Spleen (tissue), 11 donors: Measurements from ENCODE around the gene EAF1. TPM values are rescaled to one million over a fixed set of nuclear protein-coding genes. Genes with fewer than 3 reads are reported as not detected.

Source experiments
- DNase-seq: peaks from one replicate; pipeline ENCODE4 v3.0.0-alpha.2; 2020
- H3K27ac ChIP-seq, 8 donors: fragments of 200-600 bp; sonication (generic) in 7 of 8; 1 replicate in 4 of 8; 2 replicates in 4 of 8; pipeline versions ENCODE4 v1.5.0 to v1.8.0; 2016 to 2021; ENCODE audit warnings: inconsistent platforms in 4 of 8, mild to moderate bottlenecking in 4 of 8, moderate library complexity in 1 of 8
- H3K27me3 ChIP-seq, 7 donors: fragments of 200-600 bp; sonication (generic) in 6 of 7; replicated peaks in 1 of 7; 1 replicate in 4 of 7; 2 replicates in 3 of 7; pipeline versions ENCODE4 v1.5.0 to v1.8.0; 2016 to 2021; ENCODE audit warnings: inconsistent platforms in 3 of 7, mild to moderate bottlenecking in 1 of 7
- H3K36me3 ChIP-seq, 6 donors: fragments of 200-600 bp; sonication (generic) in 5 of 6; 1 replicate in 4 of 6; 2 replicates in 2 of 6; pipeline versions ENCODE4 v1.5.0 to v1.8.0; 2016 to 2021; ENCODE audit warnings: inconsistent platforms in 2 of 6
- H3K4me1 ChIP-seq, 6 donors: fragments of 200-600 bp; sonication (generic) in 5 of 6; 1 replicate in 3 of 6; 2 replicates in 3 of 6; pipeline versions ENCODE4 v1.5.0 to v1.8.0; 2016 to 2021; ENCODE audit warnings: inconsistent platforms in 3 of 6
- H3K4me3 ChIP-seq, 8 donors: fragments of 200-600 bp; sonication (generic) in 7 of 8; 1 replicate in 4 of 8; 2 replicates in 4 of 8; pipeline versions ENCODE4 v1.5.0 to v1.8.0; 2016 to 2021; ENCODE audit warnings: inconsistent platforms in 4 of 8, mild to moderate bottlenecking in 4 of 8, moderate library complexity in 2 of 8
- H3K9me3 ChIP-seq, 8 donors: fragments of 200-600 bp; sonication (generic) in 7 of 8; 1 replicate in 4 of 8; 2 replicates in 4 of 8; pipeline versions ENCODE4 v1.5.0 to v1.8.0; 2016 to 2021; ENCODE audit warnings: inconsistent platforms in 4 of 8
- CTCF ChIP-seq, 11 experiments: fragments of 200-600 bp in 7 of 11; fragments of 450-650 bp in 4 of 11; sonication (generic) in 4 of 11; IDR thresholded peaks in 8 of 11; conservative IDR thresholded peaks in 3 of 11; 1 replicate in 7 of 11; 2 replicates in 4 of 11; pipeline versions ENCODE4 v1.4.0 to v1.8.0; 2016 to 2021; ENCODE audit warnings: antibody characterized with exemption in 11 of 11, inconsistent platforms in 4 of 11, mild to moderate bottlenecking in 1 of 11
- POLR2A ChIP-seq, 3 donors: fragments of 450-650 bp; IDR thresholded peaks; one replicate each; pipeline ENCODE4 v1.5.1; 2017; ENCODE audit warnings: antibody characterized with exemption in 3 of 3, mild to moderate bottlenecking in 1 of 3
- POLR2AphosphoS5 ChIP-seq, 3 donors: sonication (generic); formaldehyde crosslinking; IDR thresholded peaks; one replicate each; pipeline ENCODE4 v1.5.1; 2017; ENCODE audit warnings: antibody characterized with exemption in 3 of 3
- WGBS, 5 donors: extraction: QIAGEN DNeasy Blood & Tissue Kit in 3 of 5; methylation state at CpG; one replicate each; pipeline versions ENCODE4 v1.1.5 to v1.1.7; 2013 to 2018; 5-methylcytosine and 5-hydroxymethylcytosine counted together
- intact Hi-C: fragments of 100-400 bp; cut with DNase I; formaldehyde crosslinking; loops from one replicate; pipeline ENCODE4 v1.15.0; 2023; ENCODE audit warnings: low total_unique reads
- polyA plus RNA-seq, 3 donors: library from polyadenylated mRNA; stranded (reverse); fragments of 200-250 nt; gene quantifications; one replicate each; pipeline ENCODE4 v1.2.1, GENCODE V29; 2013
- total RNA-seq, 7 donors: library from RNA; depleted of rRNA in 3 of 7; stranded (reverse); fragments of >200 nt in 3 of 7; fragmentation: NEBNext Ultra II Directional in 4 of 7; extraction: Animal tissue kit (Norgen Biotek cat#: 25700) in 4 of 7; gene quantifications; one replicate each; pipeline versions ENCODE4 v1.1.0 to v1.2.1, GENCODE V29; 2016 to 2021
- donor health status: healthy with polysubstance abuse.
- donor health status: DM: no; HTN: no; CAD: no; lungs with moderate emphysema.
- donor health status: DM: no; HTN: no; CAD: no.
- donor health status: Bipolar disorder and iron deficiency.
- donor health status: healthy.
- donor health status: DM: no; HTN: no; CAD: no.
- donor health status: DM: yes; HTN: yes; CAD: no.

EAF1 gene
- total and polyA plus RNA-seq, 10 donors, result 3.0 to 40.8 (median 22.4) TPM

GRCh38 chr3:15443826-15444524 lies 16.6 kb downstream of the EAF1 start:
- 81 to 90% (median 88%) methylated on average over 4 of the region's 4 CpGs for WGBS, 5 donors
- no peak for TF ChIP-seq CTCF (IDR thresholded peaks at IDR 0.05 in 8 of 11, conservative IDR thresholded peaks at IDR 0.05 in 3 of 11)
- TF ChIP-seq POLR2AphosphoS5 (IDR thresholded peaks at IDR 0.05), result no peak
- no peak for TF ChIP-seq POLR2A (IDR thresholded peaks at IDR 0.05)
- Histone ChIP-seq H3K36me3 (peaks cover 2 to 70% (median 34%) of the 10 kb centered on the region in 6 donors), H3K27ac (peak overlapping the region in 1 of 8 donors; percentile 13), H3K9me3 (no peaks in the 10 kb centered on the region), H3K4me3 (no peak overlapping the region), H3K4me1 (peaks cover 0 to 17% (median 8%) of the 10 kb centered on the region in 6 donors), H3K27me3 (no peaks in the 10 kb centered on the region)
- DNase-seq, result no peak
- intact Hi-C loops, result no loop called here

GRCh38 chr3:15449489-15450224 lies 22.3 kb downstream of the EAF1 start:
- no peak for TF ChIP-seq POLR2A (IDR thresholded peaks at IDR 0.05)
- no peak for TF ChIP-seq POLR2AphosphoS5 (IDR thresholded peaks at IDR 0.05)
- no peak for TF ChIP-seq CTCF (IDR thresholded peaks at IDR 0.05 in 8 of 11, conservative IDR thresholded peaks at IDR 0.05 in 3 of 11)
- Histone ChIP-seq H3K4me1 (no peaks in the 10 kb centered on the region), H3K36me3 (peaks cover 0 to 21% (median 0%) of the 10 kb centered on the region in 6 donors), H3K9me3 (no peaks in the 10 kb centered on the region), H3K27me3 (no peaks in the 10 kb centered on the region), H3K27ac (no peak overlapping the region), H3K4me3 (no peak overlapping the region)
- no peak for DNase-seq
- intact Hi-C loops, result no loop called here
- WGBS, 5 donors, result 61 to 81% (median 73%) methylated on average over 3 of the region's 3 CpGs

GRCh38 chr3:15450438-15451215 lies 23.2 kb downstream of the EAF1 start:
- 89 to 93% (median 93%) methylated on average over 11 to 12 of the region's 12 CpGs for WGBS, 5 donors
- TF ChIP-seq CTCF (IDR thresholded peaks at IDR 0.05 in 8 of 11, conservative IDR thresholded peaks at IDR 0.05 in 3 of 11), result no peak
- no peak for TF ChIP-seq POLR2AphosphoS5 (IDR thresholded peaks at IDR 0.05)
- no peak for TF ChIP-seq POLR2A (IDR thresholded peaks at IDR 0.05)
- Histone ChIP-seq H3K36me3 (peaks cover 0 to 15% (median 0%) of the 10 kb centered on the region in 6 donors), H3K4me3 (no peak overlapping the region), H3K27ac (no peak overlapping the region), H3K9me3 (no peaks in the 10 kb centered on the region), H3K27me3 (no peaks in the 10 kb centered on the region), H3K4me1 (no peaks in the 10 kb centered on the region)
- intact Hi-C loops, result no loop called here
- no peak for DNase-seq
